ENCODE results near the gene CCL4. TPM values are rescaled to one million over a fixed set of nuclear protein-coding genes. Genes with fewer than 3 reads are reported as not detected.

CCL4 gene
- total RNA-seq, 3 donors from 2014 or later (not counting 1 experiment from before 2014, with no cell fraction given): 360 to 532 (median 476) TPM

DNA sequence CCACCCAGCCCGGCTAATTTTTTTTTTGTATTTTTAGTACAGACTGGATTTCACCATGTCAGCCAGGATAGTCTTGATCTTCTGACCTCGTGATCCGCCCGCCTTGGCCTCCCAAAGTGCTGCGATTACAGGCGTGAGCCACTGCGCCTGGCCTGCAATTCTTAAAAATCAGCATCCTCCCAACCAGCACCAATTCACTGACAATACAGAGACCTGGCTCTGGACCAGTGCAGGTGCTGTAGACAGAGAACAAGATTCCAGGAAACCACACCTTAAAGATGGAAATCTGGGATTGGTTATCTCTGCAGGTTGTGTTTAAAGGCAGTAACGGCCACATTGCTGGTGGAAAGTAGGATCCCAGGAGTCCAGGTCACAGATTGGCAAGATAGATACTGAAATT, 39.2 kb downstream of the CCL4 start:
- Mint-ChIP-seq H3K36me3 (no peaks in the 10 kb centered on the region), H3K27me3 (ENCODE audit: low read depth in 2 of 2) (no peaks in the 10 kb centered on the region), H3K9me3 (no peaks in the 10 kb centered on the region), H3K4me3 (no peak overlapping the region), H3K4me1 (peaks cover 71 to 74% of the 10 kb centered on the region in 2 donors), H3K27ac (peak overlapping the region; percentile 23 to 30)
- intact Hi-C loops (cut with micrococcal nuclease): no loop called here
- peaks cover 17% of the 10 kb centered on the region for H3K4me1 ChIP-seq (ENCODE audit: control insufficient read depth, insufficient read depth, low read length)
- TF ChIP-seq, protein P1, sequence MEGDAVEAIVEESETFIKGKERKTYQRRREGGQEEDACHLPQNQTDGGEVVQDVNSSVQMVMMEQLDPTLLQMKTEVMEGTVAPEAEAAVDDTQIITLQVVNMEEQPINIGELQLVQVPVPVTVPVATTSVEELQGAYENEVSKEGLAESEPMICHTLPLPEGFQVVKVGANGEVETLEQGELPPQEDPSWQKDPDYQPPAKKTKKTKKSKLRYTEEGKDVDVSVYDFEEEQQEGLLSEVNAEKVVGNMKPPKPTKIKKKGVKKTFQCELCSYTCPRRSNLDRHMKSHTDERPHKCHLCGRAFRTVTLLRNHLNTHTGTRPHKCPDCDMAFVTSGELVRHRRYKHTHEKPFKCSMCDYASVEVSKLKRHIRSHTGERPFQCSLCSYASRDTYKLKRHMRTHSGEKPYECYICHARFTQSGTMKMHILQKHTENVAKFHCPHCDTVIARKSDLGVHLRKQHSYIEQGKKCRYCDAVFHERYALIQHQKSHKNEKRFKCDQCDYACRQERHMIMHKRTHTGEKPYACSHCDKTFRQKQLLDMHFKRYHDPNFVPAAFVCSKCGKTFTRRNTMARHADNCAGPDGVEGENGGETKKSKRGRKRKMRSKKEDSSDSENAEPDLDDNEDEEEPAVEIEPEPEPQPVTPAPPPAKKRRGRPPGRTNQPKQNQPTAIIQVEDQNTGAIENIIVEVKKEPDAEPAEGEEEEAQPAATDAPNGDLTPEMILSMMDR (IDR thresholded peaks at IDR 0.05): no peak
- no peak overlapping the region for H3K27ac ChIP-seq (ENCODE audit: low read length)
- H3K27me3 ChIP-seq (ENCODE audit: control insufficient read depth, insufficient read depth, low read length): no peaks in the 10 kb centered on the region
- DNase-seq (no peak), ATAC-seq (no peak)
- H3K36me3 ChIP-seq (ENCODE audit: control insufficient read depth, insufficient read depth, low read length): no peaks in the 10 kb centered on the region
- H3K4me3 ChIP-seq (ENCODE audit: low read length): no peak overlapping the region
- no peaks in the 10 kb centered on the region for H3K9me3 ChIP-seq (ENCODE audit: control insufficient read depth, insufficient read depth, low read length)
- WGBS (ENCODE audit: insufficient coverage): 97% methylated on average over 8 of the region's 8 CpGs

DNA sequence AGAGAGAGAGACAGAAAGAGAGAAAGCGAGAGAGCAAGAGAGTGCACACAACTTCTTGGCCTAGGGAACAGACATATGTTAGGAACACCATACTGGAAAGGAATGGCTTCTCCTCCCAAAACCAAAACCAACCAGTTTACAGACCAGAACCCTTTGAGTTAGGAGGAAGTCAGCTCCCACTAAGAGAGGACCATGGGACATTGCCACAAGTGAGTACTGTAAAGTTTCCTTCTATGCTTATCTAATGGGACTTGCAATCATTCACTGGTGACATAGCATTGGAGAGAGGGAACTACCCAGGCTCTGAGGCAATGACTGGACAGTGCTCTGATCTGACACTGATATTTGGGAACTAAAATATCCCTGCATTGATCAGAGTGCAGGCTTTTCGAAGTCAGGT, 40.4 kb downstream of the CCL4 start:
- Mint-ChIP-seq H3K36me3 (no peaks in the 10 kb centered on the region), H3K27ac (peak overlapping the region; percentile 23 to 30), H3K27me3 (ENCODE audit: low read depth in 2 of 2) (no peaks in the 10 kb centered on the region), H3K4me1 (peaks cover 73 to 78% of the 10 kb centered on the region in 2 donors), H3K4me3 (peak overlapping the region; percentile 2), H3K9me3 (no peaks in the 10 kb centered on the region)
- ATAC-seq (no peak), DNase-seq (no peak)
- TF ChIP-seq, protein P1 (IDR thresholded peaks at IDR 0.05): no peak
- Histone ChIP-seq H3K27me3 (ENCODE audit: control insufficient read depth, insufficient read depth, low read length) (no peaks in the 10 kb centered on the region), H3K4me3 (ENCODE audit: low read length) (no peak overlapping the region), H3K36me3 (ENCODE audit: control insufficient read depth, insufficient read depth, low read length) (no peaks in the 10 kb centered on the region), H3K27ac (ENCODE audit: low read length) (no peak overlapping the region), H3K9me3 (ENCODE audit: control insufficient read depth, insufficient read depth, low read length) (no peaks in the 10 kb centered on the region), H3K4me1 (ENCODE audit: control insufficient read depth, insufficient read depth, low read length) (peaks cover 22% of the 10 kb centered on the region)
- intact Hi-C loops (cut with micrococcal nuclease): no loop called here
- 88% methylated on average over 1 of the region's 2 CpGs for WGBS (ENCODE audit: insufficient coverage)

GRCh38 chr17:36144981-36145729, 41.5 kb downstream of the CCL4 start:
- Histone ChIP-seq H3K4me1 (ENCODE audit: control insufficient read depth, insufficient read depth, low read length) (peaks cover 29% of the 10 kb centered on the region), H3K36me3 (ENCODE audit: control insufficient read depth, insufficient read depth, low read length) (no peaks in the 10 kb centered on the region), H3K4me3 (ENCODE audit: low read length) (no peak overlapping the region), H3K9me3 (ENCODE audit: control insufficient read depth, insufficient read depth, low read length) (no peaks in the 10 kb centered on the region), H3K27ac (ENCODE audit: low read length) (no peak overlapping the region), H3K27me3 (ENCODE audit: control insufficient read depth, insufficient read depth, low read length) (no peaks in the 10 kb centered on the region)
- TF ChIP-seq, protein P1 (IDR thresholded peaks at IDR 0.05): no peak
- ATAC-seq (no peak), DNase-seq (no peak)
- intact Hi-C loops (cut with micrococcal nuclease): loop anchor here (5.0 kb wide), 4 partner anchors 37 to 342 kb away; partner anchors contain the start of gene ZNHIT3
- Mint-ChIP-seq H3K4me3 (peak overlapping the region; percentile 55), H3K27ac (peak overlapping the region; percentile 78 to 88), H3K27me3 (ENCODE audit: low read depth in 2 of 2) (no peaks in the 10 kb centered on the region), H3K9me3 (no peaks in the 10 kb centered on the region), H3K4me1 (peaks cover 81 to 85% of the 10 kb centered on the region in 2 donors), H3K36me3 (no peaks in the 10 kb centered on the region)
- 96% methylated on average over 5 of the region's 5 CpGs for WGBS (ENCODE audit: insufficient coverage)
